GM23248 (cell line): ENCODE data around the gene DCANP1.

Source experiments
- EZH2 ChIP-seq: fragments of 200-600 bp; sonication (generic); IDR thresholded peaks from 2 replicates; pipeline ENCODE4 v1.6.1; 2018; ENCODE audit warnings: antibody characterized with exemption, mild to moderate bottlenecking; ENCODE audit not compliant: insufficient read depth, poor library complexity, severe bottlenecking
- EZH2phosphoT487 ChIP-seq: fragments of 200-600 bp; sonication (generic); IDR thresholded peaks from 2 replicates; pipeline ENCODE4 v1.6.1; 2018; ENCODE audit warnings: antibody characterized with exemption, moderate library complexity, mild to moderate bottlenecking, low read depth; ENCODE audit not compliant: insufficient read depth

DNA sequence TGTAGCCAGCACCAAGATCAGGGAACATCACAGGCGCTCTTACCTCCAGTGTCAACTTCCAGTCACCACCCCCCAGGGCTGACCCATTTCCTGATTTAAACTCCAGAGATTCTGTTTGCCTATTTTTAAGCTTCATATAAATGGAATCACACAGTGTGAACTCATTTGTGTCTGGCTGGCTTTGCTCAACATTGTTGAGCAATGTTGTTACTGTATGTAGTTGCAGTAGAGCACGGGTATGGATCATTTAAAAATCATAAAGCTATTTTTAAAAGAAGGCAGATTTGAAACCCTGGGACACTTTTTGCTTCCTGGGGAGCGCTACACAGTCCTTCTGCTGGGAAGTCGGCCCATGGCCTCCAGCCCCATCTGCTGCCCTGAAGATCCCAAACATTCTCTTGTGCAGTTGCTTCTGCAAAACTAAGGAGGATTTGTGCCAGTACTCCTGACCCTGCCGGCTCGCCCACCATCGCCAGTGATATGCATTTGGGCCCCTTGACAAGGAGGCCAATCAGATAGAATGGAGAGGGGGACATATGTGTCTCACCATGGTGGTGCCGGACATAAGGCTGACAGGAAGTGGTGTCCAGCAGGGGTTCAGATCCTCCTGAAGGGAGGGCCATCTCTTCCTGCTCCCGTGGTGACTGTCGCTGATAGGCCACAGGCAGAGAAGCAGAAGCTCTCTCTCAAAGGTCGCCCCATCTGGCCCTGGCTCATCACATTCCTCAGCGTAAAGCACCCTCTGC is 13.3 kb downstream of the DCANP1 start:
- TF ChIP-seq EZH2: no peak
- no peak for TF ChIP-seq EZH2phosphoT487
